HL-60 (cell line): Measurements from ENCODE around the gene CKLF.

ENCODE experiments used
- GABPA ChIP-seq: IDR thresholded peaks from 2 replicates; pipeline ENCODE4 v1.6.1; 2012; ENCODE audit warnings: low read depth
- POLR2AphosphoS5 ChIP-seq: IDR thresholded peaks from 2 replicates; pipeline ENCODE4 v1.6.1; 2012; ENCODE audit warnings: low read depth
- SPI1 ChIP-seq: IDR thresholded peaks from 2 replicates; pipeline ENCODE4 v1.6.1; 2012; ENCODE audit warnings: low read depth, mild to moderate bottlenecking, borderline replicate concordance
- TF ChIP-seq, protein P1 (sequence below): IDR thresholded peaks from one replicate; pipeline ENCODE4 v1.5.1; 2011; ENCODE audit warnings: low read length, control low read depth, inconsistent platforms; ENCODE audit not compliant: insufficient read depth
- TF ChIP-seq, protein P2 (sequence below): IDR thresholded peaks from 2 replicates; pipeline ENCODE4 v1.6.1; 2012; ENCODE audit warnings: low read depth; ENCODE audit not compliant: insufficient replicate concordance

DNA sequence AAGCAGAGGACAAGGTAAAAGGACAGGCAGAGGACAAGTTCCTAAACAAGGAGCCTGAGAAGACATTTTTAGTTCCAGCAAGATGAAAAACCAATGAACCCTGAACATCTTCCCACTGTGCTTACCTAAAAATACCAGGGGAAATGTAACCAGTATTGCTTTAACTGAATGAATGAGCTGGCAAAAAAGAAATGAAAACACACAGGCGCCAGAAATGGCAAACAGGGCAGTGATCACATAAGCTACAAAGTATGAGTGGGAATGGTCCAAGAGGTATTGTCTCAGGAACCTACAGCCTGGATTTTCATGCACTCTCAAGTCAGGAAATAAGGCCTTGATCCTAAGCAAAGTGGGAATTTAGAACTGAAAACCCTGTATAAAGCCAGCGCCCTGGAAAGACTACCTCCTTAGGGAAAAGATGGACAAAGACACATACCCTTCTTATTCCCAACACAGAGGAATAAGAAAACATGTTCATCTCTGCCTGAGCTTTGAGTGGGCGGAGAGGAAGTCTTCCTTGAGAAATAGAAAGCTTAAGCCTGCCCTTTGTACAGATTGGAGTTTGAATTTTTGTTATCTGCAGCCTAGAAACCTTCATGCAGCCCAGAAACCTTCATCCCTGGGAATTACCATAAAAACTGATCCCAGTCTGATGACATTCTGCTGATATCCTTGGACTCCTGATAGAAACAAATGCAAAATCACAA is 29.0 kb downstream of the CKLF start:
- TF ChIP-seq POLR2AphosphoS5 (no peak), SPI1 (no peak), GABPA (no peak)
- TF ChIP-seq, protein P1, sequence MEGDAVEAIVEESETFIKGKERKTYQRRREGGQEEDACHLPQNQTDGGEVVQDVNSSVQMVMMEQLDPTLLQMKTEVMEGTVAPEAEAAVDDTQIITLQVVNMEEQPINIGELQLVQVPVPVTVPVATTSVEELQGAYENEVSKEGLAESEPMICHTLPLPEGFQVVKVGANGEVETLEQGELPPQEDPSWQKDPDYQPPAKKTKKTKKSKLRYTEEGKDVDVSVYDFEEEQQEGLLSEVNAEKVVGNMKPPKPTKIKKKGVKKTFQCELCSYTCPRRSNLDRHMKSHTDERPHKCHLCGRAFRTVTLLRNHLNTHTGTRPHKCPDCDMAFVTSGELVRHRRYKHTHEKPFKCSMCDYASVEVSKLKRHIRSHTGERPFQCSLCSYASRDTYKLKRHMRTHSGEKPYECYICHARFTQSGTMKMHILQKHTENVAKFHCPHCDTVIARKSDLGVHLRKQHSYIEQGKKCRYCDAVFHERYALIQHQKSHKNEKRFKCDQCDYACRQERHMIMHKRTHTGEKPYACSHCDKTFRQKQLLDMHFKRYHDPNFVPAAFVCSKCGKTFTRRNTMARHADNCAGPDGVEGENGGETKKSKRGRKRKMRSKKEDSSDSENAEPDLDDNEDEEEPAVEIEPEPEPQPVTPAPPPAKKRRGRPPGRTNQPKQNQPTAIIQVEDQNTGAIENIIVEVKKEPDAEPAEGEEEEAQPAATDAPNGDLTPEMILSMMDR: no peak
- TF ChIP-seq, protein P2, sequence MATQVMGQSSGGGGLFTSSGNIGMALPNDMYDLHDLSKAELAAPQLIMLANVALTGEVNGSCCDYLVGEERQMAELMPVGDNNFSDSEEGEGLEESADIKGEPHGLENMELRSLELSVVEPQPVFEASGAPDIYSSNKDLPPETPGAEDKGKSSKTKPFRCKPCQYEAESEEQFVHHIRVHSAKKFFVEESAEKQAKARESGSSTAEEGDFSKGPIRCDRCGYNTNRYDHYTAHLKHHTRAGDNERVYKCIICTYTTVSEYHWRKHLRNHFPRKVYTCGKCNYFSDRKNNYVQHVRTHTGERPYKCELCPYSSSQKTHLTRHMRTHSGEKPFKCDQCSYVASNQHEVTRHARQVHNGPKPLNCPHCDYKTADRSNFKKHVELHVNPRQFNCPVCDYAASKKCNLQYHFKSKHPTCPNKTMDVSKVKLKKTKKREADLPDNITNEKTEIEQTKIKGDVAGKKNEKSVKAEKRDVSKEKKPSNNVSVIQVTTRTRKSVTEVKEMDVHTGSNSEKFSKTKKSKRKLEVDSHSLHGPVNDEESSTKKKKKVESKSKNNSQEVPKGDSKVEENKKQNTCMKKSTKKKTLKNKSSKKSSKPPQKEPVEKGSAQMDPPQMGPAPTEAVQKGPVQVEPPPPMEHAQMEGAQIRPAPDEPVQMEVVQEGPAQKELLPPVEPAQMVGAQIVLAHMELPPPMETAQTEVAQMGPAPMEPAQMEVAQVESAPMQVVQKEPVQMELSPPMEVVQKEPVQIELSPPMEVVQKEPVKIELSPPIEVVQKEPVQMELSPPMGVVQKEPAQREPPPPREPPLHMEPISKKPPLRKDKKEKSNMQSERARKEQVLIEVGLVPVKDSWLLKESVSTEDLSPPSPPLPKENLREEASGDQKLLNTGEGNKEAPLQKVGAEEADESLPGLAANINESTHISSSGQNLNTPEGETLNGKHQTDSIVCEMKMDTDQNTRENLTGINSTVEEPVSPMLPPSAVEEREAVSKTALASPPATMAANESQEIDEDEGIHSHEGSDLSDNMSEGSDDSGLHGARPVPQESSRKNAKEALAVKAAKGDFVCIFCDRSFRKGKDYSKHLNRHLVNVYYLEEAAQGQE: no peak
